ENCODE results near the gene PLPPR3. TPM values are rescaled to one million over a fixed set of nuclear protein-coding genes. Genes with fewer than 3 reads are reported as not detected.

PLPPR3 gene
- polyA plus RNA-seq, 1 donor from 2014 or later: 239 TPM

- no peak overlapping the region for H3K4me3 ChIP-seq (ENCODE audit: low read length)
- peaks cover 53% of the 10 kb centered on the region for H3K79me2 ChIP-seq (replicated peaks; ENCODE audit: insufficient read depth, low read length)
- H3K9ac ChIP-seq (ENCODE audit: low read length): no peak overlapping the region
- H3F3A ChIP-seq (ENCODE audit: insufficient read depth, low read length, poor library complexity, severe bottlenecking): no peaks in the 10 kb centered on the region
- H3K27ac ChIP-seq (ENCODE audit: low read length): no peak overlapping the region
- no peaks in the 10 kb centered on the region for H3K9me2 ChIP-seq (ENCODE audit: insufficient read depth, low read length)
- peaks cover 40% of the 10 kb centered on the region for H4K20me1 ChIP-seq (ENCODE audit: insufficient read depth)
- TF ChIP-seq EZH2 (IDR thresholded peaks at IDR 0.05; ENCODE audit: borderline replicate concordance, insufficient read depth, low read length, poor library complexity, severe bottlenecking) (no peak), POLR2AphosphoS5 (IDR thresholded peaks at IDR 0.05) (no peak), SMC3 (conservative IDR thresholded peaks at IDR 0.05; ENCODE audit: poor library complexity) (no peak), MXI1 (conservative IDR thresholded peaks at IDR 0.05; ENCODE audit: poor library complexity, severe bottlenecking) (no peak), EP300 (conservative IDR thresholded peaks at IDR 0.05; ENCODE audit: poor library complexity, severe bottlenecking) (no peak), TAF1 (IDR thresholded peaks at IDR 0.05; ENCODE audit: low read depth) (no peak), RAD21 (conservative IDR thresholded peaks at IDR 0.05) (no peak)
- TF ChIP-seq, protein P1, sequence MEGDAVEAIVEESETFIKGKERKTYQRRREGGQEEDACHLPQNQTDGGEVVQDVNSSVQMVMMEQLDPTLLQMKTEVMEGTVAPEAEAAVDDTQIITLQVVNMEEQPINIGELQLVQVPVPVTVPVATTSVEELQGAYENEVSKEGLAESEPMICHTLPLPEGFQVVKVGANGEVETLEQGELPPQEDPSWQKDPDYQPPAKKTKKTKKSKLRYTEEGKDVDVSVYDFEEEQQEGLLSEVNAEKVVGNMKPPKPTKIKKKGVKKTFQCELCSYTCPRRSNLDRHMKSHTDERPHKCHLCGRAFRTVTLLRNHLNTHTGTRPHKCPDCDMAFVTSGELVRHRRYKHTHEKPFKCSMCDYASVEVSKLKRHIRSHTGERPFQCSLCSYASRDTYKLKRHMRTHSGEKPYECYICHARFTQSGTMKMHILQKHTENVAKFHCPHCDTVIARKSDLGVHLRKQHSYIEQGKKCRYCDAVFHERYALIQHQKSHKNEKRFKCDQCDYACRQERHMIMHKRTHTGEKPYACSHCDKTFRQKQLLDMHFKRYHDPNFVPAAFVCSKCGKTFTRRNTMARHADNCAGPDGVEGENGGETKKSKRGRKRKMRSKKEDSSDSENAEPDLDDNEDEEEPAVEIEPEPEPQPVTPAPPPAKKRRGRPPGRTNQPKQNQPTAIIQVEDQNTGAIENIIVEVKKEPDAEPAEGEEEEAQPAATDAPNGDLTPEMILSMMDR (IDR thresholded peaks at IDR 0.05; ENCODE audit: poor library complexity, severe bottlenecking): no peak
- TF ChIP-seq, protein P2, sequence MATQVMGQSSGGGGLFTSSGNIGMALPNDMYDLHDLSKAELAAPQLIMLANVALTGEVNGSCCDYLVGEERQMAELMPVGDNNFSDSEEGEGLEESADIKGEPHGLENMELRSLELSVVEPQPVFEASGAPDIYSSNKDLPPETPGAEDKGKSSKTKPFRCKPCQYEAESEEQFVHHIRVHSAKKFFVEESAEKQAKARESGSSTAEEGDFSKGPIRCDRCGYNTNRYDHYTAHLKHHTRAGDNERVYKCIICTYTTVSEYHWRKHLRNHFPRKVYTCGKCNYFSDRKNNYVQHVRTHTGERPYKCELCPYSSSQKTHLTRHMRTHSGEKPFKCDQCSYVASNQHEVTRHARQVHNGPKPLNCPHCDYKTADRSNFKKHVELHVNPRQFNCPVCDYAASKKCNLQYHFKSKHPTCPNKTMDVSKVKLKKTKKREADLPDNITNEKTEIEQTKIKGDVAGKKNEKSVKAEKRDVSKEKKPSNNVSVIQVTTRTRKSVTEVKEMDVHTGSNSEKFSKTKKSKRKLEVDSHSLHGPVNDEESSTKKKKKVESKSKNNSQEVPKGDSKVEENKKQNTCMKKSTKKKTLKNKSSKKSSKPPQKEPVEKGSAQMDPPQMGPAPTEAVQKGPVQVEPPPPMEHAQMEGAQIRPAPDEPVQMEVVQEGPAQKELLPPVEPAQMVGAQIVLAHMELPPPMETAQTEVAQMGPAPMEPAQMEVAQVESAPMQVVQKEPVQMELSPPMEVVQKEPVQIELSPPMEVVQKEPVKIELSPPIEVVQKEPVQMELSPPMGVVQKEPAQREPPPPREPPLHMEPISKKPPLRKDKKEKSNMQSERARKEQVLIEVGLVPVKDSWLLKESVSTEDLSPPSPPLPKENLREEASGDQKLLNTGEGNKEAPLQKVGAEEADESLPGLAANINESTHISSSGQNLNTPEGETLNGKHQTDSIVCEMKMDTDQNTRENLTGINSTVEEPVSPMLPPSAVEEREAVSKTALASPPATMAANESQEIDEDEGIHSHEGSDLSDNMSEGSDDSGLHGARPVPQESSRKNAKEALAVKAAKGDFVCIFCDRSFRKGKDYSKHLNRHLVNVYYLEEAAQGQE (IDR thresholded peaks at IDR 0.05; ENCODE audit: borderline replicate concordance): no peak
- no peaks in the 10 kb centered on the region for H3K36me3 ChIP-seq (ENCODE audit: insufficient read depth, low read length)
- no peak overlapping the region for H3K4me2 ChIP-seq (ENCODE audit: low read length)
- H2AFZ ChIP-seq (ENCODE audit: low read depth, low read length): no peak overlapping the region
- H3K27me3 ChIP-seq (ENCODE audit: insufficient read depth, low read depth, low read length): no peaks in the 10 kb centered on the region
- H3K9me3 ChIP-seq (ENCODE audit: low read length): no peaks in the 10 kb centered on the region
Measured at GRCh38 chr19:803686-804418, 17.9 kb downstream of the PLPPR3 start.

- no peak overlapping the region for H3K4me2 ChIP-seq (ENCODE audit: low read length)
- peaks cover 60% of the 10 kb centered on the region for H3K79me2 ChIP-seq (replicated peaks; ENCODE audit: insufficient read depth, low read length)
- no peak overlapping the region for H3K27ac ChIP-seq (ENCODE audit: low read length)
- no peaks in the 10 kb centered on the region for H3K9me2 ChIP-seq (ENCODE audit: insufficient read depth, low read length)
- H3K9me3 ChIP-seq (ENCODE audit: low read length): no peaks in the 10 kb centered on the region
- no peaks in the 10 kb centered on the region for H3F3A ChIP-seq (ENCODE audit: insufficient read depth, low read length, poor library complexity, severe bottlenecking)
- no peaks in the 10 kb centered on the region for H3K36me3 ChIP-seq (ENCODE audit: insufficient read depth, low read length)
- TF ChIP-seq RAD21 (conservative IDR thresholded peaks at IDR 0.05): no peak
- TF ChIP-seq, protein P1 (IDR thresholded peaks at IDR 0.05; ENCODE audit: poor library complexity, severe bottlenecking): no peak
- TF ChIP-seq EZH2 (IDR thresholded peaks at IDR 0.05; ENCODE audit: borderline replicate concordance, insufficient read depth, low read length, poor library complexity, severe bottlenecking): no peak
- no peak for TF ChIP-seq MXI1 (conservative IDR thresholded peaks at IDR 0.05; ENCODE audit: poor library complexity, severe bottlenecking)
- TF ChIP-seq TAF1 (IDR thresholded peaks at IDR 0.05; ENCODE audit: low read depth): no peak
- TF ChIP-seq, protein P2 (IDR thresholded peaks at IDR 0.05; ENCODE audit: borderline replicate concordance): no peak
- no peak for TF ChIP-seq SMC3 (conservative IDR thresholded peaks at IDR 0.05; ENCODE audit: poor library complexity)
- no peak for TF ChIP-seq POLR2AphosphoS5 (IDR thresholded peaks at IDR 0.05)
- TF ChIP-seq EP300 (conservative IDR thresholded peaks at IDR 0.05; ENCODE audit: poor library complexity, severe bottlenecking): no peak
- no peak overlapping the region for H3K9ac ChIP-seq (ENCODE audit: low read length)
- no peak overlapping the region for H3K4me3 ChIP-seq (ENCODE audit: low read length)
- peaks cover 48% of the 10 kb centered on the region for H4K20me1 ChIP-seq (ENCODE audit: insufficient read depth)
- H2AFZ ChIP-seq (ENCODE audit: low read depth, low read length): no peak overlapping the region
- H3K27me3 ChIP-seq (ENCODE audit: insufficient read depth, low read depth, low read length): no peaks in the 10 kb centered on the region
Measured at GRCh38 chr19:803099-803561, 18.6 kb downstream of the PLPPR3 start.
